Vagina (tissue), 2 donors: Measurements from ENCODE around the gene CCNL1. TPM values are rescaled to one million over a fixed set of nuclear protein-coding genes. Genes with fewer than 3 reads are reported as not detected.

Experiments
- DNase-seq, 2 donors: peaks; one replicate each; pipeline ENCODE4 v3.0.0-alpha.2; 2017; ENCODE audit errors: extremely low spot score in 2 of 2
- H3K27ac ChIP-seq: fragments of 200-600 bp; sonication (generic); one replicate; pipeline ENCODE4 v1.5.1; 2019
- H3K27me3 ChIP-seq: fragments of 200-600 bp; sonication (generic); one replicate; pipeline ENCODE4 v1.5.1; 2019
- H3K36me3 ChIP-seq, 2 donors: fragments of 200-600 bp; sonication (generic); one replicate each; pipeline ENCODE4 v1.5.1; 2017 to 2019
- H3K4me1 ChIP-seq: fragments of 200-600 bp; sonication (generic); one replicate; pipeline ENCODE4 v1.5.1; 2019
- H3K4me3 ChIP-seq, 2 donors: fragments of 200-600 bp; sonication (generic); 1 replicate in 1 of 2; 2 replicates in 1 of 2; pipeline ENCODE4 v1.5.1; 2016 to 2019
- H3K9me3 ChIP-seq: fragments of 200-600 bp; sonication (generic); one replicate; pipeline ENCODE4 v1.5.1; 2019
- CTCF ChIP-seq, 3 experiments: fragments of 450-650 bp in 2 of 3; fragments of 200-600 bp in 1 of 3; sonication (generic) in 1 of 3; IDR thresholded peaks; one replicate each; pipeline ENCODE4 v1.5.1; 2017 to 2019; ENCODE audit warnings: antibody characterized with exemption in 3 of 3, mild to moderate bottlenecking in 2 of 3, moderate library complexity in 2 of 3
- POLR2A ChIP-seq, 2 donors: fragments of 450-650 bp; IDR thresholded peaks; one replicate each; pipeline ENCODE4 v1.6.1; 2017; ENCODE audit warnings: antibody characterized with exemption in 2 of 2, mild to moderate bottlenecking in 2 of 2, moderate library complexity in 2 of 2
- POLR2AphosphoS5 ChIP-seq, 2 donors: sonication (generic); formaldehyde crosslinking; IDR thresholded peaks; one replicate each; pipeline ENCODE4 v1.9.0; 2017; ENCODE audit warnings: antibody characterized with exemption in 2 of 2, mild to moderate bottlenecking in 2 of 2, low read depth in 1 of 2; ENCODE audit not compliant: insufficient read depth in 1 of 2
- intact Hi-C: fragments of 100-400 bp; cut with DNase I; formaldehyde crosslinking; loops from one replicate; pipeline ENCODE4 v1.15.1; 2023
- total RNA-seq: library from RNA; depleted of rRNA; stranded (reverse); fragments of >200 nt; gene quantifications from one replicate; pipeline ENCODE4 v1.2.3, GENCODE V29; 2016

Gene CCNL1
- total RNA-seq, 1 donor from 2014 or later = 269 TPM

GRCh38 chr3:157135671-157136396 is 24.1 kb downstream of the CCNL1 start:
- Histone ChIP-seq H3K4me3 (no peak overlapping the region), H3K27me3 (no peaks in the 10 kb centered on the region), H3K9me3 (no peaks in the 10 kb centered on the region), H3K4me1 (peaks cover 30% of the 10 kb centered on the region), H3K36me3 (no peaks in the 10 kb centered on the region), H3K27ac (no peak overlapping the region)
- intact Hi-C loops = loop anchor here (10.0 kb wide), 2 partner anchors 311 to 581 kb away; partner anchors contain the start of genes LEKR1 and SSR3
- DNase-seq = no peak
- no peak for TF ChIP-seq POLR2AphosphoS5 (IDR thresholded peaks at IDR 0.05; ENCODE audit: insufficient read depth in 1 of 2, low read depth in 1 of 2)
- no peak for TF ChIP-seq CTCF (IDR thresholded peaks at IDR 0.05)
- no peak for TF ChIP-seq POLR2A (IDR thresholded peaks at IDR 0.05)

DNA sequence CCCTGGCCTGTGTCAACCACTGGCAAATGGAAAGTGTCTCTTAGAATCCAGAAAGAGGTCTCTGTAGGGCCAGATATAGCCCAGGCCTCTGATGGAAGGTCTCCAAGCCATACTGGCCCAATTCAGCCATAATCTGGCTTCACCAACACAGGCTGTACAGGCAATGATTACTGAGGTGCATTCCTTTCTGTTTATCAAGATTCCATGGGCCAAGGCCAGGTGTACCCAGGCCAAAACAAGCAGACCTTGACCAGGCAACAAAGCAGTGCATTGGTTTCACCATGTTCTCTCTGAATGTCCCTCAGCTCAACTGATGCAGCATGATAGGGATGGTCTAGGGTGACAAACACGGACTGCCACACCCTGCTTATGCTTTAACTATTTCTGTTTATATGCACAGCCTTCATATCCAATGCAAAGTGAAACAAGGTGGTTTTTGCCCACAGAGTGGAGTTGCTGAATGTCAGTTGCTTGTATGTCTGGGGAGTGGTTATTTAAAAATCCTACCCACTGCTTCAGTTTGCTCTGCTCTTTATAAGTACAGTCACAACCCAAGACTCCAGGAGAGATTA is 25.2 kb downstream of the CCNL1 start:
- DNase-seq = no peak
- Histone ChIP-seq H3K9me3 (no peaks in the 10 kb centered on the region), H3K4me1 (peaks cover 41% of the 10 kb centered on the region), H3K27ac (no peak overlapping the region), H3K27me3 (no peaks in the 10 kb centered on the region), H3K36me3 (no peaks in the 10 kb centered on the region), H3K4me3 (no peak overlapping the region)
- TF ChIP-seq POLR2A (IDR thresholded peaks at IDR 0.05) (no peak), CTCF (IDR thresholded peaks at IDR 0.05) (no peak), POLR2AphosphoS5 (IDR thresholded peaks at IDR 0.05; ENCODE audit: insufficient read depth in 1 of 2, low read depth in 1 of 2) (no peak)
- intact Hi-C loops = loop anchor here (10.0 kb wide), 2 partner anchors 310 to 580 kb away; partner anchors contain the start of genes LEKR1 and SSR3

- H3K27me3 ChIP-seq = no peaks in the 10 kb centered on the region
- peaks cover 52% of the 10 kb centered on the region for H3K4me1 ChIP-seq
- no peaks in the 10 kb centered on the region for H3K36me3 ChIP-seq
- no peak overlapping the region for H3K27ac ChIP-seq
- no peak for DNase-seq
- no peak overlapping the region for H3K4me3 ChIP-seq
- TF ChIP-seq POLR2AphosphoS5 (IDR thresholded peaks at IDR 0.05; ENCODE audit: insufficient read depth in 1 of 2, low read depth in 1 of 2) (no peak), CTCF (IDR thresholded peaks at IDR 0.05) (no peak), POLR2A (IDR thresholded peaks at IDR 0.05) (no peak)
- no peaks in the 10 kb centered on the region for H3K9me3 ChIP-seq
- intact Hi-C loops = loop anchor here (10.0 kb wide), 2 partner anchors 309 to 579 kb away; partner anchors contain the start of genes LEKR1 and SSR3
These were observed 26.3 kb downstream of the CCNL1 start for GRCh38 chr3:157133434-157134320.

GRCh38 chr3:157132936-157133335 is 27.0 kb downstream of the CCNL1 start:
- Histone ChIP-seq H3K36me3 (no peaks in the 10 kb centered on the region), H3K27ac (no peak overlapping the region), H3K9me3 (no peaks in the 10 kb centered on the region), H3K27me3 (no peaks in the 10 kb centered on the region), H3K4me3 (no peak overlapping the region), H3K4me1 (peaks cover 56% of the 10 kb centered on the region)
- TF ChIP-seq POLR2AphosphoS5 (IDR thresholded peaks at IDR 0.05; ENCODE audit: insufficient read depth in 1 of 2, low read depth in 1 of 2) (no peak), CTCF (IDR thresholded peaks at IDR 0.05) (no peak), POLR2A (IDR thresholded peaks at IDR 0.05) (no peak)
- intact Hi-C loops = loop anchor here (10.0 kb wide), 2 partner anchors 308 to 578 kb away; partner anchors contain the start of genes LEKR1 and SSR3
- no peak for DNase-seq
